Cardiac fibroblast (primary cell): ENCODE data around the gene ARSA.
"Not testable (repeated sequence)": the region's sequence is repeated elsewhere in the genome, so short reads cannot be mapped to it uniquely, and the experiment has no call there.

ENCODE experiments used
- DNase-seq, 2 donors: peaks; one replicate each; pipeline versions ENCODE4 v3.0.0 to v3.0.0-alpha.2; 2010; ENCODE audit warnings: low read depth in 2 of 2
- H3K4me3 ChIP-seq, 2 donors: replicated peaks in 1 of 2; 1 replicate in 1 of 2; 2 replicates in 1 of 2; pipeline ENCODE4 v1.5.1; 2011; ENCODE audit warnings: low read depth in 2 of 2, low read length in 2 of 2, mild to moderate bottlenecking in 2 of 2, moderate library complexity in 1 of 2
- CTCF ChIP-seq: IDR thresholded peaks from one replicate; pipeline ENCODE4 v1.5.1; 2011; ENCODE audit warnings: low read depth, mild to moderate bottlenecking, low read length, inconsistent platforms

Gene ARSA

GRCh38 chr22:50625131-50625567 is 2.8 kb downstream of the ARSA start:
- TF ChIP-seq CTCF, result no peak
- no peak overlapping the region for H3K4me3 ChIP-seq
- DNase-seq, result no peak

GRCh38 chr22:50624347-50625130 is 3.4 kb downstream of the ARSA start:
- no peak for DNase-seq

GRCh38 chr22:50622723-50623327 is 5.1 kb downstream of the ARSA start:
- no peak for TF ChIP-seq CTCF
- H3K4me3 ChIP-seq, result no peak overlapping the region
- no peak for DNase-seq

More at GRCh38 chr22:50624347-50625130, 3.4 kb downstream of the ARSA start:
- no peak for TF ChIP-seq CTCF
- H3K4me3 ChIP-seq, result no peak overlapping the region

- peak; percentile 11 for TF ChIP-seq CTCF
- DNase-seq, result no peak
- H3K4me3 ChIP-seq, result no peak overlapping the region
Observed at GRCh38 chr22:50621948-50622722, 5.8 kb downstream of the ARSA start.

- no peak overlapping the region for H3K4me3 ChIP-seq
- no peak for TF ChIP-seq CTCF
- no peak for DNase-seq
Observed at GRCh38 chr22:50621356-50621880, 6.5 kb downstream of the ARSA start.

GRCh38 chr22:50620593-50621355 is 7.2 kb downstream of the ARSA start:
- TF ChIP-seq CTCF, result no peak
- DNase-seq, result no peak
- no peak overlapping the region for H3K4me3 ChIP-seq

- not testable (repeated sequence) for H3K4me3 ChIP-seq, DNase-seq
Observed at GRCh38 chr22:50614296-50614695, 13.7 kb downstream of the ARSA start.
